ENCODE data around the gene CGNL1. TPM values are rescaled to one million over a fixed set of nuclear protein-coding genes. Genes with fewer than 3 reads are reported as not detected.

The CGNL1 gene
- total and polyA plus RNA-seq, 7 donors: 0.69 to 7.2 (median 2.4) TPM

DNA sequence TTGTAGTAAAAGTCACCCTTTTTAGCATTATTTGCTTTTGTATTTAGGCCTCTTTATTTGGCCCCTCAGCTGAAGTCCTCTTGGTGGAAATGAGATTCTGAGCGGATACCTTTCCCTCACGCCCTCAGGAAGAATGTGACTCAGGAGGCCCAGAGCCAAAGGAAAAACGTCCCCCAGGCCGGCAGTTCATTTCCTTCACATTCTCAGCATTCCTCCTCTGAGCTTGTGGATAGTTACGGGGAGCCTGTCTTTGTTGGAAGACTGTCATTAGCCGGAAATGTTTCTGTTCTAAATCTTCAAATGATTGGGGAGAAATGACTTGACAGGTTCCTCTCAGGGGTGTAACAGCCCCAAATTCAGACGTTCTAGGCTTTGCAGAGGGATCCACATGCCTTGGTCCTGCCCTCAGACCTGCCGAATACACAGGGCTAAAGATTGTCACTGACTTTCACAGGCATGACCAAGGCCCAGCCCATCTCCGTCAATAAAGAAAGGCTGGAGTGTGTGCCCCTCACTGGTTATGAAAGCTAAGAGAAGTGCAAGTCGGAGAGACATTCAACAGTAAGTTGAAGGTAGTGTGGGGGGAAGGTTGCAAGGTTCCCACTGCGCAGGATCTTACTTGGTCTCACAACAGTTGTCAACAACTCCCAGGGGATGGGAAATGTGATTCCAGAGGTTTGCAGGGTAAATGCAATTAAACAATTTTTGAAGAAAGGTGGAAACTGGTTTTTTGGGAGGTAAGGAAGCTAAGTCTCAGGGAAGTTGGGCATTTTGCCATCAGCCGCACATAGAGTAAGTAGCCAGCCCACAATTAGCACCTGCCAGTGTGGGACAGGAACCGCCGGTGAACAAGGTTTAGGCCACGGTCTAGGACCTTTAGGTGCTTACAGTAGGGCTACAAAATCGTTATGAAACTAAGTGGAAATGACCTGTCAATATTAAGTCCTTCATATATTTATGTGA is 175.7 kb downstream of the CGNL1 start:
- DNase-seq: no peak
- peaks cover 0 to 18% (median 13%) of the 10 kb centered on the region in 4 donors for H3K4me1 ChIP-seq
- H3K27ac ChIP-seq: peak overlapping the region in 3 of 4 donors; percentile 11 to 53 (median 20)
- H3K9me3 ChIP-seq: no peaks in the 10 kb centered on the region
- TF ChIP-seq, protein P1, sequence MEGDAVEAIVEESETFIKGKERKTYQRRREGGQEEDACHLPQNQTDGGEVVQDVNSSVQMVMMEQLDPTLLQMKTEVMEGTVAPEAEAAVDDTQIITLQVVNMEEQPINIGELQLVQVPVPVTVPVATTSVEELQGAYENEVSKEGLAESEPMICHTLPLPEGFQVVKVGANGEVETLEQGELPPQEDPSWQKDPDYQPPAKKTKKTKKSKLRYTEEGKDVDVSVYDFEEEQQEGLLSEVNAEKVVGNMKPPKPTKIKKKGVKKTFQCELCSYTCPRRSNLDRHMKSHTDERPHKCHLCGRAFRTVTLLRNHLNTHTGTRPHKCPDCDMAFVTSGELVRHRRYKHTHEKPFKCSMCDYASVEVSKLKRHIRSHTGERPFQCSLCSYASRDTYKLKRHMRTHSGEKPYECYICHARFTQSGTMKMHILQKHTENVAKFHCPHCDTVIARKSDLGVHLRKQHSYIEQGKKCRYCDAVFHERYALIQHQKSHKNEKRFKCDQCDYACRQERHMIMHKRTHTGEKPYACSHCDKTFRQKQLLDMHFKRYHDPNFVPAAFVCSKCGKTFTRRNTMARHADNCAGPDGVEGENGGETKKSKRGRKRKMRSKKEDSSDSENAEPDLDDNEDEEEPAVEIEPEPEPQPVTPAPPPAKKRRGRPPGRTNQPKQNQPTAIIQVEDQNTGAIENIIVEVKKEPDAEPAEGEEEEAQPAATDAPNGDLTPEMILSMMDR (IDR thresholded peaks at IDR 0.05): no peak
- TF ChIP-seq POLR2A (IDR thresholded peaks at IDR 0.05) (no peak), EP300 (IDR thresholded peaks at IDR 0.05) (no peak), POLR2AphosphoS5 (IDR thresholded peaks at IDR 0.05) (no peak)
- intact Hi-C loops (cut with DNase I): loop anchor here (10.0 kb wide), 1 partner anchor 513 kb away; the partner anchor contains the start of gene ALDH1A2
- WGBS, 2 donors: 74 to 78% methylated on average over 16 of the region's 16 CpGs
- no peaks in the 10 kb centered on the region for H3K27me3 ChIP-seq
- no peak overlapping the region for H3K4me3 ChIP-seq
- no peaks in the 10 kb centered on the region for H3K36me3 ChIP-seq

DNA sequence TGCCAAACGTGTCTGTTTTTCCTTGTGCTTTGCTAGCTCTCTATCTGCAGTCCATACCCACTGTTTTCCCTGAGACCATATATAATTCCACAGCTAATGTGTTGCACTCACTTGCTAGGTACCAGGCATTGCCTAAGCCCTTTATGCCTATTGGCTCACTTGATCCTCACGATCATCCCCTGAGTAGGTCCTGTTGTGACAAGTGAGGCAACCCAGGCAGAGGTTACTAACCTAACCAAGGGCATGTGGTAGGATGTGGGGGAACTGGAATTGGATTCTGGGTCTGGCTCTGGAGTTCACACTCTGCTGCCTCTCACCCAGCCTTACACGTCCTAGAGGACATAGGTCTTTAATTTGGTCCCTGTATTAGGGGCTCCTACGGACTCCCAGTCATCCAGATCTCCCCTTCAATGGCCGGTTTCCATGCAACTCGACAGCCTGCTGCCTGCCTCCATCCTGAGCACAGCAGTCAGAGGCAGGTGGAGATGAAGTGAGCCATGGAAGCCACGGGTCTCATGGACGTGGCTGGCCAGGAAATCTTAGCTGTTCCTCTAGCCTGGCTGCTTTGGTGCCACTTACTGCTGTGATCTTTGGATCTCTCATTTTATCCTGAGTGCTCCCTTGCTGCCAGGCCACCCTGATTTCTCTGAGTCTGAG is 176.5 kb downstream of the CGNL1 start:
- Histone ChIP-seq H3K4me3 (no peak overlapping the region), H3K27ac (peak overlapping the region in 1 of 4 donors; percentile 53), H3K36me3 (no peaks in the 10 kb centered on the region), H3K27me3 (no peaks in the 10 kb centered on the region), H3K9me3 (no peaks in the 10 kb centered on the region), H3K4me1 (peaks cover 0 to 18% (median 13%) of the 10 kb centered on the region in 4 donors)
- DNase-seq: no peak
- 91 to 92% methylated on average over 8 of the region's 8 CpGs for WGBS, 2 donors
- intact Hi-C loops (cut with DNase I): loop anchor here (10.0 kb wide), 1 partner anchor 512 kb away; the partner anchor contains the start of gene ALDH1A2
- TF ChIP-seq POLR2AphosphoS5 (IDR thresholded peaks at IDR 0.05) (no peak), EP300 (IDR thresholded peaks at IDR 0.05) (no peak), POLR2A (IDR thresholded peaks at IDR 0.05) (no peak)
- TF ChIP-seq, protein P1 (IDR thresholded peaks at IDR 0.05): no peak

DNA sequence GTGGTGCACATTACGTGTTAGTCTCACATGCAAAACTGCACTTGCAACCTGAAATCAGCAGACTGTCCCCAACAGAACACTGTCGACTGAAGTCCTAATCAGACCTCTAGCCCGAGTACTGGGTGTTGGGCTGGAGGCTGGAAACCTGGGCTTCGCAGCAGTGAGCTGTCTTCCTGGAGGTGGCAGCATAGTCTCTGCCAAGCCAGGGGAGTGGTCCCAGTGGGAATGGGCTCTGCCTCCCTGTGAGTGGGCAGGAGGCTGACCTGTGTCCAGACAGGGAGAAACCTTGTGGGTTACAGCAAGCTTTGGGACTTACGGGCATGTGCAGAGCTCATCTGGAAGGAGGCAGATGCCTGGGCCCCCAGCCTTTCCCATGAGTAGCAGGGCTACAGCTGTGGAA is 177.2 kb downstream of the CGNL1 start:
- Histone ChIP-seq H3K36me3 (no peaks in the 10 kb centered on the region), H3K4me1 (peaks cover 0 to 18% (median 13%) of the 10 kb centered on the region in 4 donors), H3K4me3 (no peak overlapping the region), H3K27me3 (no peaks in the 10 kb centered on the region), H3K9me3 (no peaks in the 10 kb centered on the region), H3K27ac (peak overlapping the region in 1 of 4 donors; percentile 53)
- TF ChIP-seq, protein P1 (IDR thresholded peaks at IDR 0.05): no peak
- TF ChIP-seq POLR2A (IDR thresholded peaks at IDR 0.05) (no peak), EP300 (IDR thresholded peaks at IDR 0.05) (no peak), POLR2AphosphoS5 (IDR thresholded peaks at IDR 0.05) (no peak)
- intact Hi-C loops (cut with DNase I): loop anchor here (10.0 kb wide), 1 partner anchor 511 kb away; the partner anchor contains the start of gene ALDH1A2
- no peak for DNase-seq
- 94 to 97% methylated on average over 5 of the region's 5 CpGs for WGBS, 2 donors

DNA sequence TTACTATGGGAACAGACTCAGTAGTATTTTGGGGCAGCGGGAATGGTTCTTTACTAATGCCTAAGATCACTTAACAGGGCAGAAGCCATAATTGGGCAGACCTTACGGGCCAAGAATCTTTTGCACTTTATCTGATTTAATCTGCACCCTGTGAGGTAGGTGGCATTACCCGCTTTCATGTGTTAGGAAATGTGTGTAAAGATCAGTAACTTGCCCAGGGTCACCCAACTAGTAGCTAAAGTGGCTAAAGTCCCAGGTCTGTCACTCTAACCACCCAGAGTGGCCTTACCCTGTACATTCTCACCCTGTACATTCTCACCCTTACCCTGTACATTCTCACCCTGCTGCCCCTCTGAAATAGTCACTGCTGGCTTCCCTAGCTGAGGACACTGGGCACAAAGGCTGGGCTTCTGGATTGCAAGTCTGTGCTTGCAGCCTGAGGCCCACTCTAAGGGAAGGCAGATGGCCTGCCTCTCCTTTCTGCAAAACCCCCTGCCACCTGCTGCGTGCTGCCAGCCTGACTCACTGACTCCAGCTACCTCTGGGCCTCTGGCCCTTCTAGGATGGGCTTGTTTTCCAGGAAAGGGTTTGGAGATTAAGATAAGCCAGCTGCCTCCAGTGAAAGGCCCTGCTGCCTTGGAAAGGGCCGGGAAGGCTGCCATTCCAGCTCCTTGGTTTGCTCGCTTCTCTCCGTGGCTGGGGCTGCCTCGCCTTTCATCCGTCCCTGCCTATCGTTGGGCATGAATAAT is 177.9 kb downstream of the CGNL1 start:
- TF ChIP-seq POLR2A (IDR thresholded peaks at IDR 0.05) (no peak), POLR2AphosphoS5 (IDR thresholded peaks at IDR 0.05) (no peak), EP300 (IDR thresholded peaks at IDR 0.05) (no peak)
- TF ChIP-seq, protein P1 (IDR thresholded peaks at IDR 0.05): no peak
- Histone ChIP-seq H3K27ac (peak overlapping the region in 3 of 4 donors; percentile 23 to 35 (median 35)), H3K4me1 (peaks cover 0 to 18% (median 13%) of the 10 kb centered on the region in 4 donors), H3K27me3 (no peaks in the 10 kb centered on the region), H3K9me3 (no peaks in the 10 kb centered on the region), H3K36me3 (no peaks in the 10 kb centered on the region), H3K4me3 (no peak overlapping the region)
- DNase-seq: no peak
- intact Hi-C loops (cut with DNase I): loop anchor here (10.0 kb wide), 1 partner anchor 511 kb away; the partner anchor contains the start of gene ALDH1A2
- 74 to 76% methylated on average over 10 of the region's 10 CpGs for WGBS, 2 donors
